CD14-positive monocyte (primary cell): ENCODE results near the gene JADE3. TPM values are rescaled to one million over a fixed set of nuclear protein-coding genes. Genes with fewer than 3 reads are reported as not detected.

Experiments
- DNase-seq, 3 donors: peaks; one replicate each; pipeline ENCODE4 v3.0.0-alpha.2; 2011 to 2022
- H2AFZ ChIP-seq: 2 replicates; pipeline ENCODE4 v1.6.0; 2012; ENCODE audit warnings: mild to moderate bottlenecking, low read depth, low read length, inconsistent platforms; ENCODE audit not compliant: insufficient read depth, poor library complexity, severe bottlenecking
- H3K27ac ChIP-seq, 2 donors: 1 replicate in 1 of 2; 2 replicates in 1 of 2; pipeline ENCODE4 v1.5.1; 2012 to 2013; ENCODE audit warnings: low read length in 2 of 2, control low read depth in 1 of 2, inconsistent platforms in 1 of 2, low read depth in 1 of 2, mild to moderate bottlenecking in 1 of 2
- H3K27me3 ChIP-seq, 2 donors: one replicate each; pipeline versions ENCODE4 v1.6.0 to v1.6.1; 2011 to 2013; ENCODE audit warnings: low read length in 2 of 2; ENCODE audit not compliant: control insufficient read depth in 2 of 2, insufficient read depth in 2 of 2
- H3K36me3 ChIP-seq, 2 donors: replicated peaks in 1 of 2; 1 replicate in 1 of 2; 2 replicates in 1 of 2; pipeline versions ENCODE4 v1.5.1 to v1.6.1; 2012 to 2013; ENCODE audit warnings: low read length in 2 of 2, control low read depth in 1 of 2, inconsistent platforms in 1 of 2, mild to moderate bottlenecking in 1 of 2; ENCODE audit not compliant: insufficient read depth in 2 of 2, control insufficient read depth in 1 of 2
- H3K4me1 ChIP-seq, 2 donors: 1 replicate in 1 of 2; 2 replicates in 1 of 2; pipeline versions ENCODE4 v1.5.1 to v1.6.1; 2012 to 2013; ENCODE audit warnings: low read length in 2 of 2, control low read depth in 1 of 2, inconsistent platforms in 1 of 2, mild to moderate bottlenecking in 1 of 2, moderate library complexity in 1 of 2; ENCODE audit not compliant: insufficient read depth in 2 of 2, control insufficient read depth in 1 of 2
- H3K4me2 ChIP-seq: replicated peaks from 2 replicates; pipeline ENCODE3; 2012; ENCODE audit warnings: low read length, moderate library complexity, mild to moderate bottlenecking; ENCODE audit not compliant: poor library complexity, severe bottlenecking; ENCODE audit errors: extremely low read depth
- H3K4me3 ChIP-seq, 3 experiments: fragments of 200-600 bp in 1 of 3; sonication (generic) in 1 of 3; replicated peaks in 1 of 3; 1 replicate in 2 of 3; 2 replicates in 1 of 3; pipeline ENCODE4 v1.5.1; 2011 to 2013; ENCODE audit warnings: low read length in 3 of 3, mild to moderate bottlenecking in 3 of 3, control low read depth in 2 of 3, low read depth in 2 of 3, inconsistent platforms in 1 of 3, moderate library complexity in 1 of 3
- H3K79me2 ChIP-seq: 2 replicates; pipeline ENCODE4 v1.6.0; 2012; ENCODE audit warnings: mild to moderate bottlenecking, control low read depth, inconsistent platforms, low read length, moderate library complexity; ENCODE audit not compliant: insufficient read depth
- H3K9ac ChIP-seq: 2 replicates; pipeline ENCODE4 v1.6.0; 2017; ENCODE audit warnings: low read length, mild to moderate bottlenecking; ENCODE audit not compliant: insufficient read depth, poor library complexity, severe bottlenecking
- H3K9me3 ChIP-seq, 2 donors: replicated peaks in 1 of 2; 1 replicate in 1 of 2; 2 replicates in 1 of 2; pipeline versions ENCODE4 v1.5.1 to v1.6.1; 2012 to 2013; ENCODE audit warnings: low read length in 2 of 2, control low read depth in 1 of 2; ENCODE audit not compliant: control insufficient read depth in 1 of 2, insufficient read depth in 1 of 2
- H4K20me1 ChIP-seq: 2 replicates; pipeline ENCODE4 v1.6.0; 2012; ENCODE audit warnings: mild to moderate bottlenecking, low read length, control low read depth, moderate library complexity; ENCODE audit not compliant: insufficient read depth
- H3K27ac Mint-ChIP-seq, 7 donors: one replicate each; pipeline ENCODE4 v1.8.0; 2020; ENCODE audit warnings: mild to moderate bottlenecking in 7 of 7, mixed read lengths in 7 of 7, moderate library complexity in 6 of 7, inconsistent platforms in 2 of 7
- H3K27me3 Mint-ChIP-seq, 3 donors: one replicate each; pipeline ENCODE4 v1.8.0; 2021 to 2022; ENCODE audit warnings: low read depth in 3 of 3, mild to moderate bottlenecking in 3 of 3, mixed read lengths in 3 of 3, moderate library complexity in 3 of 3, inconsistent platforms in 1 of 3
- H3K36me3 Mint-ChIP-seq, 2 donors: one replicate each; pipeline ENCODE4 v1.8.0; 2020; ENCODE audit warnings: mixed read lengths in 2 of 2, inconsistent platforms in 1 of 2, mild to moderate bottlenecking in 1 of 2
- H3K4me1 Mint-ChIP-seq: one replicate; pipeline ENCODE4 v1.8.0; 2020; ENCODE audit warnings: mild to moderate bottlenecking, mixed read lengths
- H3K4me3 Mint-ChIP-seq, 2 donors: one replicate each; pipeline ENCODE4 v1.8.0; 2020; ENCODE audit warnings: mild to moderate bottlenecking in 2 of 2, mixed read lengths in 2 of 2, moderate library complexity in 1 of 2
- H3K9me3 Mint-ChIP-seq, 7 donors: one replicate each; pipeline ENCODE4 v1.8.0; 2020 to 2022; ENCODE audit warnings: mixed read lengths in 7 of 7, mild to moderate bottlenecking in 6 of 7, moderate library complexity in 6 of 7, inconsistent platforms in 2 of 7
- WGBS: methylation state at CpG from one replicate; pipeline ENCODE4 v1.1.5; 2013; ENCODE audit warnings: missing lambda C conversion rate; ENCODE audit not compliant: insufficient coverage; 5-methylcytosine and 5-hydroxymethylcytosine counted together
- intact Hi-C, 2 donors: fragments of 100-400 bp; cut with micrococcal nuclease; formaldehyde crosslinking; loops; one replicate each; pipeline versions ENCODE4 v1.15.0 to v1.15.1; 2023
- polyA plus RNA-seq, 3 donors: library from polyadenylated mRNA; depleted of rRNA in 1 of 3; unstranded in 2 of 3; stranded (reverse) in 1 of 3; fragments of 300-500 nt in 2 of 3; fragments of >200 nt in 1 of 3; fragmentation: Illumina TruSeq in 2 of 3; gene quantifications; 1 replicate in 2 of 3; 2 replicates in 1 of 3; pipeline ENCODE4 v1.2.3, GENCODE V29; 2012 to 2021
- TF ChIP-seq, protein P1 (sequence below): fragments of 200-600 bp; IDR thresholded peaks from one replicate; pipeline ENCODE4 v1.8.0; 2022; ENCODE audit warnings: antibody characterized with exemption, mild to moderate bottlenecking

The JADE3 gene
- polyA plus RNA-seq, 3 donors: 0.03 to 0.43 (median 0.19) TPM

DNA sequence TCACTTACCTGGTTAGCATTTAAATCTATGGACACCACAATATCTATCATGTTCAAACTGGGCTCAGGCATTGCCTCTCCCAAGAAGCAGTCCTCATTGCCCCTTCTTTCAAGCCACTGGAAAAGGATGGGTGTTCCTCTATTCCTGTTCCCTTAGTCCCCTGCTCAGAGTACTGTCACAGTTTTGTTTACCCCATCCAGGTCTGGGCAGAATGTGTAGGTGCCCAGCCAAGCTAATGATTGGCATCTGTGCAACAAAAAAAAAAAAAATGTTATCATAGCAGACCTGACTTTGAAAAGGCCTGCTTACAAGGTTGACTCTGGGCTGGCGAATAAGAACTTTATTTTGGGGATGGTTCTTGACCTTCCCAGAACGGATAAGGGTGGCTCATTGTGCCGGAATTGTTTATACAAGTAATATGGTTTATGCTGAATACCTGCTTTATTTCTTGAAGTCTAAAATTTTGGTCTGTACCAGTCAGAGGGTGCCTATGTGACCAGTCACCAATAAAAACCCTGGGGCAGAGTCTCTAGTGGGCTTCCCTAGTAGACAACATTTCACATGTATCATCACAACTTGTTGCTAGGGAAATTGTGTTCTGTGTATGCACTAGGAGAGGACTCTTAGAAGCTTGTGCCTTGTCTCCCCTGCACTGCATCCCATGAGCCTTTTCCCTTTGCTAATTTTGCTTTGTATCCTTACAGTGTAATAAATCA lies 47.9 kb downstream of the JADE3 start:
- Histone ChIP-seq H4K20me1 (no peaks in the 10 kb centered on the region), H2AFZ (no peak overlapping the region), H3K9me3 (no peaks in the 10 kb centered on the region), H3K27ac (no peak overlapping the region), H3K4me2 (no peak overlapping the region), H3K36me3 (no peaks in the 10 kb centered on the region), H3K27me3 (peaks cover 0 to 13% of the 10 kb centered on the region in 2 donors), H3K4me1 (peaks cover 0 to 2% of the 10 kb centered on the region in 2 donors), H3K4me3 (no peak overlapping the region), H3K9ac (no peak overlapping the region), H3K79me2 (no peaks in the 10 kb centered on the region)
- no peaks in the 10 kb centered on the region for H3K36me3 Mint-ChIP-seq
- DNase-seq: no peak
- intact Hi-C loops: no loop called here
- H3K4me3 Mint-ChIP-seq: no peak overlapping the region
- peaks cover 6% of the 10 kb centered on the region for H3K4me1 Mint-ChIP-seq
- no CpG with 5 or more reads among the region's 3 CpGs for WGBS
- no peak overlapping the region for H3K27ac Mint-ChIP-seq
- TF ChIP-seq, protein P1, sequence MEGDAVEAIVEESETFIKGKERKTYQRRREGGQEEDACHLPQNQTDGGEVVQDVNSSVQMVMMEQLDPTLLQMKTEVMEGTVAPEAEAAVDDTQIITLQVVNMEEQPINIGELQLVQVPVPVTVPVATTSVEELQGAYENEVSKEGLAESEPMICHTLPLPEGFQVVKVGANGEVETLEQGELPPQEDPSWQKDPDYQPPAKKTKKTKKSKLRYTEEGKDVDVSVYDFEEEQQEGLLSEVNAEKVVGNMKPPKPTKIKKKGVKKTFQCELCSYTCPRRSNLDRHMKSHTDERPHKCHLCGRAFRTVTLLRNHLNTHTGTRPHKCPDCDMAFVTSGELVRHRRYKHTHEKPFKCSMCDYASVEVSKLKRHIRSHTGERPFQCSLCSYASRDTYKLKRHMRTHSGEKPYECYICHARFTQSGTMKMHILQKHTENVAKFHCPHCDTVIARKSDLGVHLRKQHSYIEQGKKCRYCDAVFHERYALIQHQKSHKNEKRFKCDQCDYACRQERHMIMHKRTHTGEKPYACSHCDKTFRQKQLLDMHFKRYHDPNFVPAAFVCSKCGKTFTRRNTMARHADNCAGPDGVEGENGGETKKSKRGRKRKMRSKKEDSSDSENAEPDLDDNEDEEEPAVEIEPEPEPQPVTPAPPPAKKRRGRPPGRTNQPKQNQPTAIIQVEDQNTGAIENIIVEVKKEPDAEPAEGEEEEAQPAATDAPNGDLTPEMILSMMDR: no peak
- H3K9me3 Mint-ChIP-seq: no peaks in the 10 kb centered on the region
- peaks cover 0 to 11% (median 0%) of the 10 kb centered on the region in 3 donors for H3K27me3 Mint-ChIP-seq

DNA sequence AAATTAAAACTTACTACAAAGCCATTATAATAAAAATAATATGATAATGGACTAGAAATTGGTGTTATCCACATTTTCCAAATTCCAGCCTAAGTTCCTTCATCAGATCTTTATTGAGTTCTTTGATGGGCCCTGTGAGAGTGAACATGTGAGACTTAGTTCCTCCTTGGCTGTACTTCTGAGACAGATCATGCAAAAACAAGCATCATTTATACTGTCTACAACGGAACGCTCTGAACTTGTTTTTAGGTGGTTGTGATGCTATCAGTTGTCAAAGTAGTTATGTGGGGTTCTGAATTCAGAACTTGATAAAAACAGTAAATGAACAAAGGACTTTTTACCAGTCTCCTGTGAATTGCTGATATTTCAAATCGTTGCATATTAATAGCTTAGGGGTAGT lies 48.9 kb downstream of the JADE3 start:
- peaks cover 6% of the 10 kb centered on the region for H3K4me1 Mint-ChIP-seq

More for the DNA sequence above, 48.9 kb downstream of the JADE3 start:
- Histone ChIP-seq H2AFZ (no peak overlapping the region), H3K27ac (no peak overlapping the region), H3K79me2 (no peaks in the 10 kb centered on the region), H4K20me1 (no peaks in the 10 kb centered on the region), H3K4me1 (peaks cover 0 to 2% of the 10 kb centered on the region in 2 donors), H3K9me3 (no peaks in the 10 kb centered on the region), H3K9ac (no peak overlapping the region), H3K4me3 (no peak overlapping the region), H3K36me3 (no peaks in the 10 kb centered on the region), H3K4me2 (no peak overlapping the region), H3K27me3 (peaks cover 0 to 14% of the 10 kb centered on the region in 2 donors)
- intact Hi-C loops: no loop called here
- Mint-ChIP-seq H3K27ac (no peak overlapping the region), H3K36me3 (no peaks in the 10 kb centered on the region), H3K27me3 (peaks cover 0 to 12% (median 0%) of the 10 kb centered on the region in 3 donors), H3K9me3 (no peaks in the 10 kb centered on the region), H3K4me3 (no peak overlapping the region)
- no peak for DNase-seq
- TF ChIP-seq, protein P1: no peak
- no CpG with 5 or more reads among the region's 3 CpGs for WGBS
